GM18867 (cell line): ENCODE results near the gene PLEKHJ1.

Source experiments
- ATAC-seq: cut with Tn5 transposase; IDR thresholded peaks from one replicate; pipeline ENCODE4 v1.9.1; 2021; ENCODE audit warnings: mild to moderate bottlenecking, moderate library complexity; ENCODE audit not compliant: unreplicated experiment

PLEKHJ1 gene

GRCh38 chr19:2237051-2237868 is 1.1 kb upstream of the PLEKHJ1 start:
- ATAC-seq: no peak

GRCh38 chr19:2236064-2236313 is 140 bp downstream of the PLEKHJ1 start:
- no peak for ATAC-seq

- peak; percentile 4 for ATAC-seq
Measured at GRCh38 chr19:2235381-2236063, 607 bp downstream of the PLEKHJ1 start.

- ATAC-seq: no peak
Measured at GRCh38 chr19:2234996-2235380, 1.1 kb downstream of the PLEKHJ1 start.

- no peak for ATAC-seq
Measured at GRCh38 chr19:2233601-2234280, 2.4 kb downstream of the PLEKHJ1 start.

GRCh38 chr19:2232286-2233151 is 3.6 kb downstream of the PLEKHJ1 start:
- no peak for ATAC-seq

- ATAC-seq: no peak
Measured at GRCh38 chr19:2231621-2232221, 4.4 kb downstream of the PLEKHJ1 start.

- no peak for ATAC-seq
Measured at GRCh38 chr19:2230807-2231533, 5.2 kb downstream of the PLEKHJ1 start.

- ATAC-seq: no peak
Measured at GRCh38 chr19:2230033-2230531, 6.0 kb downstream of the PLEKHJ1 start.

GRCh38 chr19:2229103-2230032 is 6.8 kb downstream of the PLEKHJ1 start:
- ATAC-seq: no peak

GRCh38 chr19:2228157-2229030 is 7.7 kb downstream of the PLEKHJ1 start:
- ATAC-seq: no peak

GRCh38 chr19:2227415-2228156 is 8.5 kb downstream of the PLEKHJ1 start:
- ATAC-seq: peak; percentile 38

- ATAC-seq: no peak
Measured at GRCh38 chr19:2226840-2227360, 9.2 kb downstream of the PLEKHJ1 start.

GRCh38 chr19:2226051-2226839 is 9.9 kb downstream of the PLEKHJ1 start:
- no peak for ATAC-seq

- no peak for ATAC-seq
Measured at GRCh38 chr19:2225415-2226050, 10.6 kb downstream of the PLEKHJ1 start.
